WERI-Rb-1 (cell line): ENCODE data around the gene ROR1.

ENCODE experiments used
- DNase-seq: peaks from one replicate; pipeline ENCODE4 v3.0.0-alpha.2; 2020
- H3K27ac ChIP-seq: fragments of 250-450 bp; sonication (Bioruptor Pico); 2 replicates; pipeline ENCODE4 v1.5.1; 2020; ENCODE audit warnings: mild to moderate bottlenecking, moderate library complexity
- H3K27me3 ChIP-seq: fragments of 250-450 bp; sonication (Bioruptor Pico); 2 replicates; pipeline ENCODE4 v1.5.1; 2021; ENCODE audit warnings: mild to moderate bottlenecking, low read depth, moderate library complexity; ENCODE audit not compliant: insufficient read depth, severe bottlenecking
- H3K36me3 ChIP-seq: fragments of 250-450 bp; sonication (Bioruptor Pico); 2 replicates; pipeline ENCODE4 v1.5.1; 2020; ENCODE audit warnings: mild to moderate bottlenecking, moderate library complexity
- H3K4me3 ChIP-seq: 2 replicates; pipeline ENCODE4 v1.5.1; 2011; ENCODE audit warnings: low read depth, mild to moderate bottlenecking, control low read depth, low read length
- H3K9me3 ChIP-seq: fragments of 250-450 bp; sonication (Bioruptor Pico); 2 replicates; pipeline ENCODE4 v1.5.1; 2021; ENCODE audit warnings: mild to moderate bottlenecking, moderate library complexity; ENCODE audit not compliant: severe bottlenecking
- TF ChIP-seq, protein P1 (sequence below): IDR thresholded peaks from 2 replicates; pipeline ENCODE4 v1.5.1; 2011; ENCODE audit warnings: low read depth, mild to moderate bottlenecking, control low read depth, inconsistent platforms, low read length

The ROR1 gene

DNA sequence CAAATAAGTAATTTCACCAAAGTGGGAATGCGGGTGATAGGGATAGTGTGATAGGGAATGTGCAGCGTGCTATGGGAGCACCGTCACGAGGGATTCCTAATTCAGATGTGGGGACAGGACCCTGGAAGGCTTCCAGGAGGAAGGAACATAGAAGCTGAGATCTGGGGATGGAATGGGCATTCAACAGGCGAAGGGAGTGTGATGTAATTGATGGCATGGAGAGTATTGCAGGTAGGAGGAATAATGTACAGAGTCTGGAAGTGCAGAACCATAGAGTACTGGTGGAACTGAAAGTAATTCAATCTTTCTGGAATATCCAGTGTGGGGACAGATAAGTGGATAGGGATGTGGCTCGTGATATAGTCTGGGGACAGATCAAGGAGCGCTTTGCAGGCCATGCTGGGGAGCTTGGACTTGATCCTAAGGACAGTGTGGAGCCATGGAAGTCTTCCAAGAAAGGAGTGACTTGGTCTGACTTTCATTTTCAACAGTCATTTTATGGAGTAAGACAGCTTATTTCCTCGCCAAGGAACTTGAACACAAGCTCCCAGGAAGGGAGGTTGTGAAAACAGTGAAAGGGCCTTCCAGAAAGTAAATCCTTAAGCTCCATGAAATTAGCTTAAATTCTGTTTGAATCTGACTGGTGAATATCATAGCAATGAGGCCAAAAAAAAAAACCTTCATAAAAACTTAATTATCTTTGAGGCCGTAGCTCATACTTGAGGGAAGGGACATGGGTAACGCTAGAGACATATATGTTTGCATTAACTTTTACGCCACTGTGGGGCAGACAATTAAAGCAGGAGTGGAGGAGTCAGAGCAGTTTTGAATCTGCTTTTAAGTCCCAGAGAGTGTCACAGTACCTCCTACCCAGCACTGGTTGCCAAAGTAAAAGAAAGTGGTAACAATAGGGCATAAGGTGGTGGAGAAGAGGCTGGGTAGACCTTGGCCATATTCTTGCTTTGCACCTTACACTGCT is 55.8 kb downstream of the ROR1 start:
- DNase-seq: no peak
- Histone ChIP-seq H3K36me3 (no peaks in the 10 kb centered on the region), H3K4me3 (no peak overlapping the region), H3K27me3 (no peaks in the 10 kb centered on the region), H3K9me3 (no peaks in the 10 kb centered on the region), H3K27ac (no peak overlapping the region)
- TF ChIP-seq, protein P1, sequence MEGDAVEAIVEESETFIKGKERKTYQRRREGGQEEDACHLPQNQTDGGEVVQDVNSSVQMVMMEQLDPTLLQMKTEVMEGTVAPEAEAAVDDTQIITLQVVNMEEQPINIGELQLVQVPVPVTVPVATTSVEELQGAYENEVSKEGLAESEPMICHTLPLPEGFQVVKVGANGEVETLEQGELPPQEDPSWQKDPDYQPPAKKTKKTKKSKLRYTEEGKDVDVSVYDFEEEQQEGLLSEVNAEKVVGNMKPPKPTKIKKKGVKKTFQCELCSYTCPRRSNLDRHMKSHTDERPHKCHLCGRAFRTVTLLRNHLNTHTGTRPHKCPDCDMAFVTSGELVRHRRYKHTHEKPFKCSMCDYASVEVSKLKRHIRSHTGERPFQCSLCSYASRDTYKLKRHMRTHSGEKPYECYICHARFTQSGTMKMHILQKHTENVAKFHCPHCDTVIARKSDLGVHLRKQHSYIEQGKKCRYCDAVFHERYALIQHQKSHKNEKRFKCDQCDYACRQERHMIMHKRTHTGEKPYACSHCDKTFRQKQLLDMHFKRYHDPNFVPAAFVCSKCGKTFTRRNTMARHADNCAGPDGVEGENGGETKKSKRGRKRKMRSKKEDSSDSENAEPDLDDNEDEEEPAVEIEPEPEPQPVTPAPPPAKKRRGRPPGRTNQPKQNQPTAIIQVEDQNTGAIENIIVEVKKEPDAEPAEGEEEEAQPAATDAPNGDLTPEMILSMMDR: no peak

DNA sequence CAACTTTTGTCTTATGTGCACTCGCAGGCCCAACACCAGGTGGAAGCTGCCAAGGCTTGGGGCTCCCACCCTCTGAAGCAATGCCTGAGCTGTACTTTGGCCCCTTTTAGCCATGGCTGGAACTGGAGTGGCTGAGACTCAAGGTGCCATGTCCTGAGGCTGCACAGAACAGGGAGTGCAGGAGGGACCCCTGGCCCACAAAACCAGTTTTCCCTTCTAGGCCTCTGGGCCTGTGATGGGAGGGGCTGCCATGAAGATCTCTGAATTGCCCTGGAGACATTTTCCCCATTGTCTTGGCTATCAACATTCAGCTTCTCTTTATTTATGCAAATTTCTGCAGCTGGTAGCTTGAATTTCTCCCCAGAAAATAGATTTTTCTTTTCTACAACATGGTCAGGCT is 57.6 kb downstream of the ROR1 start:
- no peak overlapping the region for H3K4me3 ChIP-seq
- no peak overlapping the region for H3K27ac ChIP-seq
- no peaks in the 10 kb centered on the region for H3K36me3 ChIP-seq
- TF ChIP-seq, protein P1: no peak
- DNase-seq: no peak
- H3K27me3 ChIP-seq: no peaks in the 10 kb centered on the region
- no peaks in the 10 kb centered on the region for H3K9me3 ChIP-seq

DNA sequence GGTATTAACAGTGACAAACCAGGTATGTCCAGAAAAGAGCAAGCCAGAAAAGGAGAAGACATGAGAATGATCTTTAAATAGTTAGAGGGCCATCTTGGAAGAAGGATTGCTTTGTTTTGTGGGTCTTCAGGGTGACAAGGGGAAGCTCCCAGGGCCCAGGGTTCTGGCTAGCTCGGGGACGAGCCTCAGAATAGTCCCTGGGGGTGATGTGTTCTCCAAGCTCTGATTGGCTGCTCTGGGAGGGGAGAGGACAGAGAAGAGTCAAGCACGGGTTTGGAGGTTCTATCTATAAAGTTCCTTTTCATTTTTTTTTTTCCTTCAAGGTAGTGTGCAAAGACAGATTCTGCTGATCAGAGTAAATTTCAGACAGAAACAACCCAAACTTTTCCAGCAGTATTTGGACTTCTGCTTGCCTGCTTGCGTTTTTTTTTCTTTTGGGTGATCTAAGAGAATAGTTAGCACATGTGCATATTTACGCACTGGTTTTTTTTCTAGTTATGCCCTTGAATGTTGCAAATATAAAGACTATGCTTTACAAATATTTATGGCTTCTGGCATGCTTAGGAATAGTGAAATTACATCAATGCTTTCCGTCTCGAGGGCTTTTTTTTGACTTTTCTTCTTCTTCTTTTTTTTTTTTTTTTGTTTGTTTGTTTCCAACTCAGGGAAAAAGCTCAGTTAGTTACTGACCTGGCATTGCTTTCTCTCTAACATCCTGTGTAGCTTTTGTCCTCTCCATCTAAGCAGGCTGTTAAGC is 59.7 kb downstream of the ROR1 start:
- Histone ChIP-seq H3K4me3 (no peak overlapping the region), H3K36me3 (no peaks in the 10 kb centered on the region), H3K27me3 (no peaks in the 10 kb centered on the region), H3K9me3 (no peaks in the 10 kb centered on the region), H3K27ac (no peak overlapping the region)
- DNase-seq: no peak
- TF ChIP-seq, protein P1: no peak

DNA sequence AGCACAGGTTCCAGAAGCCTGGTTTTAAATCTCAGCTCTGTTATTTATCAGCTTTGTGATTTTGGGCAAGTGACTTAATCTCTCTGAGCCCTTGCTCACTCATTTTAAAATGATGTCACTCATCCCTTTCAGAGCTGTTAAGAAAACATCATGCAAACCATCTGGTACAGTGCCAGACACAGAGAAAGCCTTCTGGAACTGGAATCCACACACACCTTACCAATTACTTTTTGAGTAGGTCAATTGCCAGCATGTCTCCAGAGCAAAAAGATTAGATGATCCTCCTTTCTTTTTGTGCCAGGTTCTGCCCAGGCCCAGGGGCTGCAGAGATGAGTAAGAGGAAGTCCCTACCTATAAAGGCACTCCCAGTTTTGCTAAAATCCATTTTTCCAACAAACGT is 61.3 kb downstream of the ROR1 start:
- Histone ChIP-seq H3K27ac (no peak overlapping the region), H3K27me3 (no peaks in the 10 kb centered on the region), H3K9me3 (no peaks in the 10 kb centered on the region), H3K36me3 (no peaks in the 10 kb centered on the region), H3K4me3 (no peak overlapping the region)
- TF ChIP-seq, protein P1: no peak
- peak; percentile 29 for DNase-seq

DNA sequence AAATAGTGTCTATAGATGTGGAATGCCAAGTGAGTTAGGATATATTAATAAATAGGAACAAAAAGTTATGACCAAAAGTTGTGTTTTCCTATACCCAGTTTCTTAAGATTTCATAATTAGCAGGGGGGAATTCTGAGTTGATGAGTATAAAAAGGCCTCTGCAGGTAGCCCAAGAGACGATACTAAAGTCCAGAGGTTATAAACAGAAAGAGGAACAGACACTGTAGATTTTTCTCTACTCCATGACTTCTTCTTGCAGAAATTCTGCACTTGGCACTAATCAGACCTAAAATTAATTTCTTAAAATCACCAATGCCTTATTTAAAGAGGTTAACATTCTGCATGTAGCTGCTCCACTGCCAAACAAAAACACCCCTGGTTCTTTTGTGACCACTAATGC is 62.6 kb downstream of the ROR1 start:
- no peak for DNase-seq
- H3K4me3 ChIP-seq: no peak overlapping the region
- H3K36me3 ChIP-seq: no peaks in the 10 kb centered on the region
- no peak overlapping the region for H3K27ac ChIP-seq
- no peaks in the 10 kb centered on the region for H3K27me3 ChIP-seq
- no peaks in the 10 kb centered on the region for H3K9me3 ChIP-seq
- TF ChIP-seq, protein P1: no peak
